Measurements from ENCODE around the gene HSPBP1.

Gene HSPBP1

DNA sequence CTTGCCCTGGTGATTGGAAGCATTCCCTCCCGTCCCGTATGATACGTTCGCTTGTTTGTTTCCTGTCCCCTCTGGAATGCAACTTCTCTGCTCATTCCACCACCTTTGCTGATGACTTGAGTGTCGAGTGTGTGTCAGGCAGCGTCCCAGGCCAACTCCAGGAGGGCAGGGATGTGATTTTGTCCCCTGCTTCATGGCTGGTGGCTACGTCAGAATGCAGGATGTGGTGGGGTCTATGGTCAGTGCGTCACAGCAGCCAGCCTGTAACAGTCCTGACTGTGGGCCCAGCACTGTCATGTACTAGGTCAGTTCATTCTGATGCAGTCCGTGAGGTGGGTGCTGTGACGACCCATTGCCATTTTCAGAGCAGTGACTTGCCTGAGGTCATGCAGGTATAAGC is 20.1 kb upstream of the HSPBP1 start:
- Histone ChIP-seq H3K9me3 (ENCODE audit: control insufficient read depth, insufficient read depth, low read length) (no peaks in the 10 kb centered on the region), H3K4me1 (ENCODE audit: insufficient read depth, low read length) (peaks cover 4% of the 10 kb centered on the region; the same call in 1 of the 2 replicates), H3K9ac (ENCODE audit: low read depth, low read length) (no peak overlapping the region), H3K36me3 (ENCODE audit: insufficient read depth, low read length) (no peaks in the 10 kb centered on the region; the same call in 1 of the 2 replicates)

GRCh38 chr19:55297267-55297666 is 17.4 kb upstream of the HSPBP1 start:
- H3K36me3 ChIP-seq (ENCODE audit: insufficient read depth, low read length) = no peaks in the 10 kb centered on the region; the same call in 1 of the 2 replicates
- H3K4me1 ChIP-seq (ENCODE audit: insufficient read depth, low read length) = peaks cover 4% of the 10 kb centered on the region; the same call in 1 of the 2 replicates
- H3K9ac ChIP-seq (ENCODE audit: low read depth, low read length) = no peak overlapping the region
- H3K9me3 ChIP-seq (ENCODE audit: control insufficient read depth, insufficient read depth, low read length) = no peaks in the 10 kb centered on the region

DNA sequence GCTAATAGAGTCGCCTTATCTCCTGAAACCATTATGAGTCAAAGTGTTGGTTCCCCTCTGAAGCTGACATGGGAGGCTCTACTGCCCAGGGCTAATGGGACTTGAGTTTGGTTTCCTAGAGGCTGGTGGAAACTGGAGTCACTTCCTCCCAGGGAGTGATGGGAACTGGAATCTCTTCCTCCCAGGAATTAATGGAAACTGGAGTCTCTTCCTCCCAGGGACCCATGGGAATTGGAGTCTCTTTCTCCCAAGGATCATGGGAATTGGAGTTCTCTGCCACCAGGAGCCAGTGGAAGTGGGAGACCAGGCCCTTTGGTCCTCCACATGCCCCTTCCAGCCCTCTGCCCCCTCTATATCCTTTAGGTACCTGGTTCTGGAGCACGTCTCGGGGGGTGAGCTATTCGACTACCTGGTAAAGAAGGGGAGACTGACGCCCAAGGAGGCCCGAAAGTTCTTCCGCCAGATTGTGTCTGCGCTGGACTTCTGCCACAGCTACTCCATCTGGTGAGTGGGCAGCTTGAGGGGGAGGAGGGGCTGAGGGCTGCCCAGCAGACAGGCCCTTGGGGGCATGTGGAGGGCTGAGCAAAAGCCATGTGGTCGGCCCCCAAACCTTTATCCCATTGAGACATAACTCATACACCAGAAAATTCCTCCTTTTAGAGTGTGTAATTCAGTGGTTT is 9.3 kb upstream of the HSPBP1 start:
- H3K36me3 ChIP-seq (ENCODE audit: insufficient read depth, low read length) = no peaks in the 10 kb centered on the region
- H3K9me3 ChIP-seq (ENCODE audit: control insufficient read depth, insufficient read depth, low read length) = no peaks in the 10 kb centered on the region
- no peak overlapping the region for H3K9ac ChIP-seq (ENCODE audit: low read depth, low read length)
- no peaks in the 10 kb centered on the region; the same call in 1 of the 2 replicates for H3K4me1 ChIP-seq (ENCODE audit: insufficient read depth, low read length)

DNA sequence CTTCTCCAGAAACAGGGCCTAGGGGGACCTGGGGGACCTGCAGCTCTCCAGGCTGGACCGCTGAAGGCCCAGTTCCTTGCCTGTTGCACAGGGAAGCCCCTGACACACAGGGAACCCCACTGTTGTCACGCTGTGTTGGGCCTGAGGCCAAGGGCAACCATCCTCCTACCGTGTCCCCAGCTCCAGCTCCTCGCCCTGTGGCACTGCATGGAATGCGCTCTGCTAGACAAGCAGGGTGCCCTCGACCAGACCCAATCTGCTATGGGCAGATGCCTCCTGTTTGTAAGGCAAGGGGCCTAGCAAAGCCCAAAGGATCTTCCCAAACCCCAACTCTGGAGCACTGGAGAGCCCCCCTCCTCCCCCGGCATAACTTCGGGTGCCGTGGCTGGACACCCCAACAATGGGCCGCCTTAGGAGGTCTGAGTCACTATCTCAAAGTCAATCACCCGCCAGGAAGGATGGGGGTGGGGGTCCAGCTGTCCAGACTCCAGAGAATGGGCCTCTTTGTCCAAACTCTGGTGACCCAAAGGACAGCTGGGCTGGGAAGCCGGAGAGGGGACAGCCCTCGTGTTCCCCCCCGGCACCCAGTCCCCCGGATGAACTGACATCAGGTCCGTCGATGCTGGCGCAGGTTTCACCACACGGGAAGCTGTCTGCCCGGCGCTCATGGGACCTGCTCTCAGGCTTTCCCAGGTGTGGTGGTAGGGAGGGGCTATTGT is 7.6 kb upstream of the HSPBP1 start:
- no peak overlapping the region for H3K9ac ChIP-seq (ENCODE audit: low read depth, low read length)

GRCh38 chr19:55285229-55285890 is 5.5 kb upstream of the HSPBP1 start:
- peak overlapping the region; percentile 41; the same call in 1 of the 2 replicates for H3K9ac ChIP-seq (ENCODE audit: low read depth, low read length)
- H3K4me1 ChIP-seq (ENCODE audit: insufficient read depth, low read length) = peaks cover 10% of the 10 kb centered on the region; the same call in 1 of the 2 replicates
- H3K36me3 ChIP-seq (ENCODE audit: insufficient read depth, low read length) = no peaks in the 10 kb centered on the region
- H3K9me3 ChIP-seq (ENCODE audit: control insufficient read depth, insufficient read depth, low read length) = no peaks in the 10 kb centered on the region

More for the DNA sequence above, 7.6 kb upstream of the HSPBP1 start:
- H3K4me1 ChIP-seq (ENCODE audit: insufficient read depth, low read length) = no peaks in the 10 kb centered on the region; the same call in 1 of the 2 replicates
- no peaks in the 10 kb centered on the region for H3K9me3 ChIP-seq (ENCODE audit: control insufficient read depth, insufficient read depth, low read length)
- H3K36me3 ChIP-seq (ENCODE audit: insufficient read depth, low read length) = no peaks in the 10 kb centered on the region

GRCh38 chr19:55284405-55285058 is 4.6 kb upstream of the HSPBP1 start:
- no peaks in the 10 kb centered on the region for H3K36me3 ChIP-seq (ENCODE audit: insufficient read depth, low read length)
- H3K9ac ChIP-seq (ENCODE audit: low read depth, low read length) = peak overlapping the region; percentile 41; the same call in 1 of the 2 replicates
- H3K4me1 ChIP-seq (ENCODE audit: insufficient read depth, low read length) = peaks cover 10% of the 10 kb centered on the region; the same call in 1 of the 2 replicates
- H3K9me3 ChIP-seq (ENCODE audit: control insufficient read depth, insufficient read depth, low read length) = no peaks in the 10 kb centered on the region

GRCh38 chr19:55283548-55284377 is 3.9 kb upstream of the HSPBP1 start, which contains the start of gene BRSK1:
TSS of gene BRSK1 (plus strand) at chr19:55283997. CDS start at chr19:55284443, 446 bp downstream.
- H3K36me3 ChIP-seq (ENCODE audit: insufficient read depth, low read length) = no peaks in the 10 kb centered on the region
- H3K9me3 ChIP-seq (ENCODE audit: control insufficient read depth, insufficient read depth, low read length) = no peaks in the 10 kb centered on the region
- H3K9ac ChIP-seq (ENCODE audit: low read depth, low read length) = peak within 1 kb of the TSS; percentile 41; the same call in 1 of the 2 replicates
- peaks cover 13% of the 10 kb centered on the region; the same call in 1 of the 2 replicates for H3K4me1 ChIP-seq (ENCODE audit: insufficient read depth, low read length)

DNA sequence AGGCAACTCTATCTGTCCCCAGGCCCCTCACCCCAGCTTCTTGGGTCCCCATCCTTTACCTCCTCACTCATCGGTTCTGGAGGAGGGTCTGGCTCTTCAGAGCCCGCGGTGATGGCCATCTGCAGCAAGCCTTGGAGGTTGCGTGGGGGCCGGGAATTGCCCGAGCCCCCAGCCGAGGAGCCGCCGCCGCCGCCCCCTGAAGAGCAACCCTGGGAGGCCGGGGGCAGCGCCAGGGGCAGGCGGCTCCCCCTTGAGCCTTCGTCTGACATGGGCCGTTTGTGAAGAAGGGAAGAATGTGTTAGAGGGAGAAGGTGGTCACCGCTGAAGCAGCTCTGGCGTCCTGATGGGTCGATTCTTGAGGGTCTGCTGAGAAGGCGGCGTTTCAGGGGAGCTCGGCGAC is 570 bp downstream of the HSPBP1 start:
- Histone ChIP-seq H3K4me1 (ENCODE audit: insufficient read depth, low read length) (peaks cover 13% of the 10 kb centered on the region; the same call in 1 of the 2 replicates), H3K9me3 (ENCODE audit: control insufficient read depth, insufficient read depth, low read length) (no peaks in the 10 kb centered on the region), H3K9ac (ENCODE audit: low read depth, low read length) (peak overlapping the region; percentile 74), H3K36me3 (ENCODE audit: insufficient read depth, low read length) (no peaks in the 10 kb centered on the region)

DNA sequence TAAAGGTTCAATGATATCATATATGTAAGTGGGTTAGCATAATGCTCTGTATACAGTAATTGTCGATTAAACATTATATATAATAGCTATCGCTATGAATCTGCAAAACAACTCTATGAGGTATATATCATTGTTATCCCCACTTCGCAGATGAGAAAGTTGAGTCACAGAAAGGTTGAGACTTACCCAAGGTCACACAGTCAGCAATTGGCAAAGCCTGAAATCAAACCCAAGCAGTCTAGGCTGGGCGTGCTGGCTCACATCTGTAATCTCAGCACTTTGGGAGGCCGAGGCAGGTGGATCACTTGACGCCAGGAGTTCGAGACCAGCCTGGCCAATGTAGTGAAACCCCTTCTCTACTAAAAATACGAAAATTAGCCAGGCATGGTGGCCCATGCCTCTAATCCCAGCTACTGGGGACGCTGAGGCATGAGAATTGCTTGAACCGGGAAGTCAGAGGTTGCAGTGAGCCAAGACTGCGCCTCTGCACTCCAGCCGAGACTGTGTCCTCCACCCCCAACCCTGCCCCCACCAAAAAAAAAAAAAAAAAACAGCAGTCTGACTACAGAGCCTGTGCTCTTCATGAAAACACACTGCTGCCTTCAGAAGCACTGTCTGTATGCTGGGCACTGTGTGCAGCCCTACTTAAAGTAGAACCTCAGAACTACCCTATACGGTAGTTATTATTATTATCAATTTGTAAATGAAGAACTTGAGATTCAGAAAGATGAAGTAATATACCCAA is 1.3 kb downstream of the HSPBP1 start:
- Histone ChIP-seq H3K9me3 (ENCODE audit: control insufficient read depth, insufficient read depth, low read length) (no peaks in the 10 kb centered on the region), H3K4me1 (ENCODE audit: insufficient read depth, low read length) (peaks cover 13% of the 10 kb centered on the region; the same call in 1 of the 2 replicates), H3K9ac (ENCODE audit: low read depth, low read length) (peak overlapping the region; percentile 74; the same call in 1 of the 2 replicates), H3K36me3 (ENCODE audit: insufficient read depth, low read length) (no peaks in the 10 kb centered on the region)

DNA sequence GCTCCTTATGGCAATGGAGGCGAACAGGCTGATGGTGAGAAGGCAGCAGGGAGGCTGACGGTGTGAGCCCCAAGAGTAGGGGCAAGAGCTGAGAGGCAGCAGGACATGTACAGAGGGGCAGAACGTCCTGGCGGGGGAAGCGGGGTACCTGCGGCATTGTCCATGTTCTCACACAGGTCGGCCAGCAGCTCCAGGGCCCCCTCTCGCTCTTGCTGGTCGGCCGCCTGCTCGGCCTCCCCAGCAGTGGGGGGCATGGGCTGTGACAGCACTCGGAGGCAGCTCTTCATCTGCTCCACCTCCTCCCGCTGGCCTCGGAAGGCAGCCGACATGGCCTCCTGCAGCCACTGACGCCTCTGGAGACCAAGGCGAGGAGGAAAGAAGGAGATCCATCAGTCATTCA is 2.4 kb downstream of the HSPBP1 start:
- Histone ChIP-seq H3K4me1 (ENCODE audit: insufficient read depth, low read length) (peaks cover 13% of the 10 kb centered on the region; the same call in 1 of the 2 replicates), H3K9ac (ENCODE audit: low read depth, low read length) (no peak overlapping the region), H3K36me3 (ENCODE audit: insufficient read depth, low read length) (no peaks in the 10 kb centered on the region)

DNA sequence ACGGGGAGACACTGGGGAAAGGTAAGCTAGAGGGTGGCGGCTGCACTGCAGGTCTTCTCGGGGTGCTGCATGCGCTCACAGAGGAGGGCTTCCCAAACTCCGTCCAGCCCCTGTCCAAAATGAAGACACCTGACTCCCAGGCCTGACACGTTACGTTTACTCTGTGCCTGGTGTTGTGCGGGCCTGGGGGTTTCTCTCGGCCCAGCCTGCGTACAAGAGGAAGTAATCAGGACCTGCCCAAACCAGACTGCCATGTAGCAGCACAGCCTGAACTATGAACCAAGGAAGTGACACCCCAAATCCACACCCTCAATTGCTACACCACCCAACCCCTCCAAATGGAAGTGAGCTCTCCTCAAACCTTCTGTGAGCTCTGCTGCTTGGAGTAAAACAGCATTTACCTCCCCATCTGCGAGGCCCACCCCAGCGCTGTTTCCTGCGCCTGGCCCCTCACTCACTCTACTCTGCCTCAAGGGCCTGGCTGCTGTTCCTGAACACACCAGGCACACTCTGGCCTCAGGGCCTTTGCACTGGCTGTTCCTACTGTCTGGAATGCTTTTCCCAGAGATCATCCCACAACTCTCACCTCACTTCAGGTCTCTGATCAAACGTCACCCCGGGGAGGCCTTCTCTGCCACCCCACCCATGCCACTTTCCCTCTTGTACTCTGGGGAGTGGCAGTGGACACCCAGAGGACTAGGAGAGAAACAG is 3.0 kb downstream of the HSPBP1 start:
- Histone ChIP-seq H3K36me3 (ENCODE audit: insufficient read depth, low read length) (no peaks in the 10 kb centered on the region), H3K4me1 (ENCODE audit: insufficient read depth, low read length) (peaks cover 13% of the 10 kb centered on the region; the same call in 1 of the 2 replicates), H3K9me3 (ENCODE audit: control insufficient read depth, insufficient read depth, low read length) (no peaks in the 10 kb centered on the region), H3K9ac (ENCODE audit: low read depth, low read length) (no peak overlapping the region)

More for the DNA sequence above, 2.4 kb downstream of the HSPBP1 start:
- no peaks in the 10 kb centered on the region for H3K9me3 ChIP-seq (ENCODE audit: control insufficient read depth, insufficient read depth, low read length)

All from ES-I3 (cell line).